Activated T-cell treated with anti-CD3 and anti-CD28 coated beads, Interleukin-2, amount 50 U/mL, for 72 hours (primary cell): ENCODE measurements around the gene ERC2. TPM values are rescaled to one million over a fixed set of nuclear protein-coding genes. Genes with fewer than 3 reads are reported as not detected.

Experiments
- ATAC-seq, 2 donors: fragments of 150-1000 bp; cut with Tn5 transposase; replicated peaks in 1 of 2; 2 replicates each; pipeline ENCODE4 v1.10.0; 2021; ENCODE audit warnings: moderate library complexity in 2 of 2, mild to moderate bottlenecking in 1 of 2
- DNase-seq, 2 donors: peaks; one replicate each; pipeline ENCODE4 v3.0.0; 2021 to 2022; ENCODE audit warnings: mixed read lengths in 1 of 2
- H3K27ac Mint-ChIP-seq: one replicate; pipeline ENCODE4 v1.8.0; 2022; ENCODE audit warnings: mild to moderate bottlenecking, moderate library complexity, mixed read lengths
- H3K27me3 Mint-ChIP-seq: one replicate; pipeline ENCODE4 v1.8.0; 2022; ENCODE audit warnings: low read depth, mixed read lengths
- H3K36me3 Mint-ChIP-seq, 2 donors: one replicate each; pipeline ENCODE4 v1.8.0; 2022; ENCODE audit warnings: mixed read lengths in 2 of 2, mild to moderate bottlenecking in 1 of 2; ENCODE audit not compliant: insufficient read depth in 2 of 2
- H3K4me1 Mint-ChIP-seq: one replicate; pipeline ENCODE4 v1.8.0; 2022; ENCODE audit warnings: low read depth, mixed read lengths
- H3K4me3 Mint-ChIP-seq, 2 donors: one replicate each; pipeline ENCODE4 v1.8.0; 2022; ENCODE audit warnings: mild to moderate bottlenecking in 2 of 2, mixed read lengths in 2 of 2, moderate library complexity in 2 of 2
- H3K9me3 Mint-ChIP-seq, 2 donors: one replicate each; pipeline ENCODE4 v1.8.0; 2022; ENCODE audit warnings: mixed read lengths in 2 of 2
- total RNA-seq, 2 donors: library from RNA; stranded (reverse); gene quantifications; one replicate each; pipeline ENCODE4 v1.2.3, GENCODE V29; 2022

ERC2 gene
- total RNA-seq, 2 donors from 2014 or later: 0.19 to 0.35 TPM

GRCh38 chr3:55720614-55721013 lies 747.7 kb downstream of the ERC2 start:
- Mint-ChIP-seq H3K27me3 (peaks cover 11% of the 10 kb centered on the region), H3K4me1 (no peaks in the 10 kb centered on the region), H3K4me3 (no peak overlapping the region), H3K27ac (no peak overlapping the region), H3K36me3 (no peaks in the 10 kb centered on the region), H3K9me3 (no peaks in the 10 kb centered on the region)
- no peak for DNase-seq
- ATAC-seq: peak in 1 of 2 donors; percentile 52

GRCh38 chr3:55719508-55719907 lies 748.8 kb downstream of the ERC2 start:
- ATAC-seq (no peak), DNase-seq (no peak)
- H3K9me3 Mint-ChIP-seq: no peaks in the 10 kb centered on the region
- H3K27me3 Mint-ChIP-seq: peaks cover 6% of the 10 kb centered on the region
- no peak overlapping the region for H3K4me3 Mint-ChIP-seq
- H3K36me3 Mint-ChIP-seq: no peaks in the 10 kb centered on the region
- H3K4me1 Mint-ChIP-seq: no peaks in the 10 kb centered on the region
- H3K27ac Mint-ChIP-seq: no peak overlapping the region

GRCh38 chr3:55719006-55719405 lies 749.3 kb downstream of the ERC2 start:
- no peak for ATAC-seq
- Mint-ChIP-seq H3K36me3 (no peaks in the 10 kb centered on the region), H3K4me3 (no peak overlapping the region), H3K9me3 (no peaks in the 10 kb centered on the region), H3K27me3 (peaks cover 6% of the 10 kb centered on the region), H3K4me1 (no peaks in the 10 kb centered on the region), H3K27ac (no peak overlapping the region)
- no peak for DNase-seq

- H3K27me3 Mint-ChIP-seq: peaks cover 6% of the 10 kb centered on the region
- ATAC-seq: no peak
Observed at GRCh38 chr3:55718521-55718921, 749.7 kb downstream of the ERC2 start.

GRCh38 chr3:55718074-55718473 lies 750.2 kb downstream of the ERC2 start:
- no peak for DNase-seq
- Mint-ChIP-seq H3K4me3 (no peak overlapping the region), H3K36me3 (no peaks in the 10 kb centered on the region), H3K27ac (no peak overlapping the region), H3K4me1 (no peaks in the 10 kb centered on the region), H3K9me3 (no peaks in the 10 kb centered on the region), H3K27me3 (peaks cover 6% of the 10 kb centered on the region)
- no peak for ATAC-seq

More at GRCh38 chr3:55718521-55718921, 749.7 kb downstream of the ERC2 start:
- Mint-ChIP-seq H3K36me3 (no peaks in the 10 kb centered on the region), H3K9me3 (no peaks in the 10 kb centered on the region), H3K4me1 (no peaks in the 10 kb centered on the region), H3K4me3 (no peak overlapping the region), H3K27ac (no peak overlapping the region)
- no peak for DNase-seq

- Mint-ChIP-seq H3K27ac (no peak overlapping the region), H3K4me1 (no peaks in the 10 kb centered on the region), H3K4me3 (no peak overlapping the region), H3K27me3 (peaks cover 3% of the 10 kb centered on the region), H3K9me3 (no peaks in the 10 kb centered on the region), H3K36me3 (no peaks in the 10 kb centered on the region)
- no peak for ATAC-seq
- DNase-seq: no peak
Observed at GRCh38 chr3:55717481-55717880, 750.8 kb downstream of the ERC2 start.

GRCh38 chr3:55716611-55717225 lies 751.5 kb downstream of the ERC2 start:
- Mint-ChIP-seq H3K4me1 (no peaks in the 10 kb centered on the region), H3K36me3 (no peaks in the 10 kb centered on the region), H3K27ac (no peak overlapping the region), H3K9me3 (no peaks in the 10 kb centered on the region), H3K4me3 (no peak overlapping the region), H3K27me3 (no peaks in the 10 kb centered on the region)
- DNase-seq: no peak
- ATAC-seq: no peak

- Mint-ChIP-seq H3K4me3 (no peak overlapping the region), H3K36me3 (no peaks in the 10 kb centered on the region), H3K27ac (no peak overlapping the region), H3K4me1 (no peaks in the 10 kb centered on the region), H3K27me3 (no peaks in the 10 kb centered on the region), H3K9me3 (no peaks in the 10 kb centered on the region)
- ATAC-seq (no peak), DNase-seq (no peak)
Observed at GRCh38 chr3:55716044-55716443, 752.2 kb downstream of the ERC2 start.

- Mint-ChIP-seq H3K4me3 (no peak overlapping the region), H3K27ac (no peak overlapping the region), H3K9me3 (no peaks in the 10 kb centered on the region), H3K27me3 (no peaks in the 10 kb centered on the region), H3K36me3 (no peaks in the 10 kb centered on the region), H3K4me1 (no peaks in the 10 kb centered on the region)
- ATAC-seq (no peak), DNase-seq (no peak)
Observed at GRCh38 chr3:55714057-55714456, 754.2 kb downstream of the ERC2 start.

GRCh38 chr3:55711646-55712045 lies 756.6 kb downstream of the ERC2 start:
- Mint-ChIP-seq H3K4me1 (no peaks in the 10 kb centered on the region), H3K36me3 (no peaks in the 10 kb centered on the region), H3K27ac (no peak overlapping the region), H3K27me3 (no peaks in the 10 kb centered on the region), H3K4me3 (no peak overlapping the region), H3K9me3 (no peaks in the 10 kb centered on the region)
- no peak for DNase-seq
- no peak for ATAC-seq

- no peak for ATAC-seq
- H3K4me3 Mint-ChIP-seq: no peak overlapping the region
- no peak overlapping the region for H3K27ac Mint-ChIP-seq
- H3K9me3 Mint-ChIP-seq: no peaks in the 10 kb centered on the region
- no peak for DNase-seq
- no peaks in the 10 kb centered on the region for H3K4me1 Mint-ChIP-seq
- H3K27me3 Mint-ChIP-seq: no peaks in the 10 kb centered on the region
- H3K36me3 Mint-ChIP-seq: no peaks in the 10 kb centered on the region
Observed at GRCh38 chr3:55709411-55710012, 758.8 kb downstream of the ERC2 start.

GRCh38 chr3:55708921-55709320 lies 759.3 kb downstream of the ERC2 start:
- H3K27me3 Mint-ChIP-seq: no peaks in the 10 kb centered on the region
- no peaks in the 10 kb centered on the region for H3K9me3 Mint-ChIP-seq
- ATAC-seq: no peak
- H3K36me3 Mint-ChIP-seq: no peaks in the 10 kb centered on the region
- no peak overlapping the region for H3K27ac Mint-ChIP-seq
- no peak overlapping the region for H3K4me3 Mint-ChIP-seq
- no peak for DNase-seq
- no peaks in the 10 kb centered on the region for H3K4me1 Mint-ChIP-seq

- DNase-seq (no peak), ATAC-seq (no peak)
- Mint-ChIP-seq H3K4me3 (no peak overlapping the region), H3K4me1 (no peaks in the 10 kb centered on the region), H3K9me3 (no peaks in the 10 kb centered on the region), H3K36me3 (no peaks in the 10 kb centered on the region), H3K27ac (no peak overlapping the region), H3K27me3 (peaks cover 5% of the 10 kb centered on the region)
Observed at GRCh38 chr3:55708242-55708641, 760.0 kb downstream of the ERC2 start.

- Mint-ChIP-seq H3K9me3 (no peaks in the 10 kb centered on the region), H3K27ac (no peak overlapping the region), H3K4me1 (no peaks in the 10 kb centered on the region), H3K27me3 (peaks cover 7% of the 10 kb centered on the region), H3K36me3 (no peaks in the 10 kb centered on the region), H3K4me3 (no peak overlapping the region)
- ATAC-seq: no peak
- no peak for DNase-seq
Observed at GRCh38 chr3:55704521-55704920, 763.7 kb downstream of the ERC2 start.
